ENCODE measurements around the gene SORL1.
A peak's percentile ranks its signal among the peaks of the same experiment; 100 is the strongest.
"Not testable (repeated sequence)": the region's sequence is repeated elsewhere in the genome, so short reads cannot be mapped to it uniquely, and the experiment has no call there.

SORL1 gene, protein sequence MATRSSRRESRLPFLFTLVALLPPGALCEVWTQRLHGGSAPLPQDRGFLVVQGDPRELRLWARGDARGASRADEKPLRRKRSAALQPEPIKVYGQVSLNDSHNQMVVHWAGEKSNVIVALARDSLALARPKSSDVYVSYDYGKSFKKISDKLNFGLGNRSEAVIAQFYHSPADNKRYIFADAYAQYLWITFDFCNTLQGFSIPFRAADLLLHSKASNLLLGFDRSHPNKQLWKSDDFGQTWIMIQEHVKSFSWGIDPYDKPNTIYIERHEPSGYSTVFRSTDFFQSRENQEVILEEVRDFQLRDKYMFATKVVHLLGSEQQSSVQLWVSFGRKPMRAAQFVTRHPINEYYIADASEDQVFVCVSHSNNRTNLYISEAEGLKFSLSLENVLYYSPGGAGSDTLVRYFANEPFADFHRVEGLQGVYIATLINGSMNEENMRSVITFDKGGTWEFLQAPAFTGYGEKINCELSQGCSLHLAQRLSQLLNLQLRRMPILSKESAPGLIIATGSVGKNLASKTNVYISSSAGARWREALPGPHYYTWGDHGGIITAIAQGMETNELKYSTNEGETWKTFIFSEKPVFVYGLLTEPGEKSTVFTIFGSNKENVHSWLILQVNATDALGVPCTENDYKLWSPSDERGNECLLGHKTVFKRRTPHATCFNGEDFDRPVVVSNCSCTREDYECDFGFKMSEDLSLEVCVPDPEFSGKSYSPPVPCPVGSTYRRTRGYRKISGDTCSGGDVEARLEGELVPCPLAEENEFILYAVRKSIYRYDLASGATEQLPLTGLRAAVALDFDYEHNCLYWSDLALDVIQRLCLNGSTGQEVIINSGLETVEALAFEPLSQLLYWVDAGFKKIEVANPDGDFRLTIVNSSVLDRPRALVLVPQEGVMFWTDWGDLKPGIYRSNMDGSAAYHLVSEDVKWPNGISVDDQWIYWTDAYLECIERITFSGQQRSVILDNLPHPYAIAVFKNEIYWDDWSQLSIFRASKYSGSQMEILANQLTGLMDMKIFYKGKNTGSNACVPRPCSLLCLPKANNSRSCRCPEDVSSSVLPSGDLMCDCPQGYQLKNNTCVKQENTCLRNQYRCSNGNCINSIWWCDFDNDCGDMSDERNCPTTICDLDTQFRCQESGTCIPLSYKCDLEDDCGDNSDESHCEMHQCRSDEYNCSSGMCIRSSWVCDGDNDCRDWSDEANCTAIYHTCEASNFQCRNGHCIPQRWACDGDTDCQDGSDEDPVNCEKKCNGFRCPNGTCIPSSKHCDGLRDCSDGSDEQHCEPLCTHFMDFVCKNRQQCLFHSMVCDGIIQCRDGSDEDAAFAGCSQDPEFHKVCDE (N-terminal part only)

GRCh38 chr11:121451986-121452608, at the start of gene SORL1:
TSS of gene SORL1 (plus strand) at chr11:121452314. CDS start at chr11:121452332, 18 bp downstream.
- DNase-seq (ENCODE audit: low read depth) = no peak

DNA sequence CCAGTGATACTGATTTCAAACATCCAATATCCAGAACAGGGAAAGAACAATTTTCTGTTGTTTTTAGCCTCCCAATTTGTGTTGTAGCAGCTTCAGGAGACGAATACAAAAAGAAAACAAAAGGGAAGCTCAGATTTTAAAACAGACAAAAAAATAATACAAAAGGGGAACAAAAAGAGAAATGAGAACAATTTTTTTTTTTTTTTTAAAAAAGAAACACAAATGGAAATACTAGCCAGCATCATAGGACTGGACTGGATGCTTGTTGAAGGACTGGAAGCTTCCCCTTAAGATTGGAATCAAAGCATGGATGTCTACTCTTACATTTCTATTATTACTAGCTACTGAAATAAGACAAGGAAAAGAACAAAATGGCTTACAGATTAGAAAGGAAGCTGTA, 46.5 kb upstream of the SORL1 start:
- DNase-seq (ENCODE audit: low read depth) = no peak

GRCh38 chr11:121406291-121406690, 45.8 kb upstream of the SORL1 start:
- no peak for DNase-seq (ENCODE audit: low read depth)

GRCh38 chr11:121408830-121409229, 43.3 kb upstream of the SORL1 start:
- DNase-seq (ENCODE audit: low read depth) = no peak

- DNase-seq (ENCODE audit: low read depth) = not testable (repeated sequence)
Measured at GRCh38 chr11:121410041-121410440, 42.1 kb upstream of the SORL1 start.

DNA sequence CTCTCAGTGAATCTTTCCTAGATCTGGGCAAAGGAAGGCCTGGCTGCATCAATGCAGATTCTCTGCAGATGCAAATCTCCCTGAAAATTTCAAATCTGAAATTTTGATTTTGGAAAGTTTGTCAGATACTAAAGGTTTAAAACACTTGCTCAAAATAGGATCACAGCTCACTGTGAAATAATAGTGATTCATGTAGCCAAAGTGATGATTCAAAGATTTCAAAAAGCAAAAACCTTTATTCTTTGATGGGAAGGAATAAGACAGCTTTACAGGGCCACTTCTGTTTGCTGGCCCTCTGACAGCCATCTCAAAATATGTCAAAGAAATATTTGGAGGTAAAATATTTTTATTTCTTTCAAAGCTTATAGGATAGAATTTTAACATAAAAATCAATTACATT, 40.8 kb upstream of the SORL1 start:
- not testable (repeated sequence) for DNase-seq (ENCODE audit: low read depth)

GRCh38 chr11:121412000-121412587, 40.0 kb upstream of the SORL1 start:
- DNase-seq (ENCODE audit: low read depth) = no peak

DNA sequence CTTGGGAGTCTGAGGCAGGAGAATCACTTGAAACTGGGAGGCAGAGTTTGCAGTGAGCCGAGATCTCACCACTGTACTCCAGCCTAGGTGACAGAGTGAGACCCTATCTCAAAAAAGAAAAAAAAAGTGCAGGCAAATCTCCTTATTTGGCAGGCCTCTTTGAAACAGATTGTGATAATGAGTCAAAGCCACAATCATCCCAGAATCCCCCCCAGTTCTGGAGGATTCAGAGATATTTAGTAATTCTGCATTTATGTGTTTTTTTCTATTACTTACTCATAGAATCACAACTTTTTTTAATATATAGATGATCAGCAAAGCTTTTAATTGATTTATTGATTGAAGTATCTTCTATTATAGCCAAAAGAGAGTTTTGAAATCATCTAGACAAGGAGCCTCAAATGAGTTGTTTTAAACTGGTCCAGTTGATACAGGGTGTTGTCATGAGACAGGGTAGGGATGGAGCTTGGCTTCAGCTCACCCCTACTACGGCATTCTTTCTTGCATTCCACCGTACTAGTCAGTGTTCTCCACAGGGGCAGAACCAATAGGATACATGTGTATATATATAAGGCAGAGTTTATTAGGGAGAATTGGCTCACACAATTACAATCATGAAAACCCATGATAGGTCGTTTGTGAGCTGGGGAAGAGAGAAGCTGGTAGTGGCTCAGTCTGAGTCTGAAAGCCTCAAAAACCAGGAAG, 39.3 kb upstream of the SORL1 start:
- DNase-seq (ENCODE audit: low read depth) = no peak

- DNase-seq (ENCODE audit: low read depth) = no peak
Measured at GRCh38 chr11:121414141-121414913, 37.8 kb upstream of the SORL1 start.

- no peak for DNase-seq (ENCODE audit: low read depth)
Measured at GRCh38 chr11:121415856-121416255, 36.3 kb upstream of the SORL1 start.

- peak; percentile 11 for DNase-seq (ENCODE audit: low read depth)
Measured at GRCh38 chr11:121417055-121417551, 35.0 kb upstream of the SORL1 start.

GRCh38 chr11:121417607-121418006, 34.5 kb upstream of the SORL1 start:
- no peak for DNase-seq (ENCODE audit: low read depth)

DNA sequence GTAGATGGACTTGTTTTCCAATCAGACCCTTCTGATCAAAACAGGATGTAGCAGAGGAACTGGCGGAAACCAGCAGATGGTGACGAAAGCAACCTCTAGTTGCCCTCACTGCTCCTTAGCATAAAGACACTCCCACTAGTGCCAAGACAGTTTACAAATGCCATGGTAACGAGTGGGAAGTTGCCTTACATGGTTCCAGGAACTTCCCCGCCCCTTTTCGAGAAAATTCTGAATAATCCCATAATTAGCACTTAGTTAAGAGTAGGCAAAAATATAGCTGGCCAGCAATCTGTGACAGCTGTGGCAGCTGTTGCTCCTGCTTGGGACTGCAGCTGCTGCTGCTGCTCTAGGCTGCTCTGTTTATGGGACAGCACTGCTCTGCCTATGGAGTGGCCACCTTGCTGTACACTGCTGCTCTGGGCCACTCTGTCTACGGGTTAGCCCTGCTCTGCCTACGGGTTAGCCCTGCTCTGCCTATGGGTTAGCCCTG, 33.4 kb upstream of the SORL1 start:
- no peak for DNase-seq (ENCODE audit: low read depth)

DNA sequence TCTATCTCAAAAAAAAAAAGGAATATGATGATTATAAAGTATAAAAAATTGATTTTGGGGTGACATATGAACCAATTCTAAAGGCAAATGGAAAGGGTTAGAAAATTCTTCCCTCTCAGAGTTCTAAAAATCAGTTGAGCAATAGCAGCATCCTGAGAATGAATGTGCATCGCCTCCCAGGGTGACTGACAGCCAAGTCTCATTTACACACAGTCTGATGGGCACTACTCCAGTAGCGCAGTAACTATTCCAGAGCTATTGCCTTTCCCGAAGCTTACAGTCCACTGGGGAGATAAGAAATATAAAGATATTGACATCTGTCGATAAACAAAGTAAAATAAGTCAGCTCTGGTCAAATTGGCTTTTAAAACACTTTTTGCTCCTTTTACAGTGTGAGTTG, 32.3 kb upstream of the SORL1 start:
- DNase-seq (ENCODE audit: low read depth) = no peak

DNA sequence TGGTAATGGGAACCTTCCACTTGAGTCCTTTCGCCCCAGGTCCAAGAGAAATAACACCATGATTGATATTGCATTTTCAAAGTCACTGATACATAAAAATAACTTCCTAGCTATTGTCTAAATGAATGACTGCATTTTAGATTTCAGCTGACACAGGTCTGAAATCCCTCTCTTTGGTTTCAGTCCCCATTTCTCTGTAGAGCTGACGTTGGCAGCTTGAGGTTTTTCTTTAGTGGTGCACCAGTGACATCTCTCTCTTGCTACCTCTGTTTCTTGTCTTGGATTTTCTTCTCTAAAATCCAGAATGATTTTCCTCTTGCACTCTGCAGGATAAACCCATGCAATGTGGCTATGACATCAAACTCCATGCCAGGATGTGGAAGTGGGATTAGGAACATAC, 31.7 kb upstream of the SORL1 start:
- DNase-seq (ENCODE audit: low read depth) = no peak

GRCh38 chr11:121421149-121421901, 30.8 kb upstream of the SORL1 start:
- no peak for DNase-seq (ENCODE audit: low read depth)

GRCh38 chr11:121422675-121423074, 29.4 kb upstream of the SORL1 start:
- DNase-seq (ENCODE audit: low read depth) = no peak

DNA sequence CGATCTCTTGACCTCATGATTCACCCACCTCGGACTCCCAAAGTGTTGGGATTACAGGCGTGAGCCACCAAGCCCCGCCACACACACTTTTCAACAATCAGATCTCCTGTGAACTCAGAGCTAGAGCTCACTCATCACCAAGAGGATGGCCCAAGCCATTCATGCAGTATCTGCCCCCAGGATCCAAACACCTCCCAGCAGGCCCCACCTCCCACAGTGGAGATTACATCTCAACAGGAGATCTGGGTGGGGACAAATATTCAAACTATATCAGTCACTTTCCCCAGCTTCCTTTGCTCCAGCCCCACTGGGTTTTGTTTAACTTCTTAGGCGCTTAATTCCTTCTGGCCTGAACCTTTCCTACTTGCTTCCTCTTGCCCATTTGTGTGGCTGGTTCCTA, 26.3 kb upstream of the SORL1 start:
- DNase-seq (ENCODE audit: low read depth) = no peak

Data from HS-27A (cell line).